GM19328 (cell line): ENCODE data around the gene HOXC11.

Source experiments
- ATAC-seq: cut with Tn5 transposase; IDR thresholded peaks from one replicate; pipeline ENCODE4 v1.9.1; 2021; ENCODE audit warnings: mild to moderate bottlenecking, moderate library complexity; ENCODE audit not compliant: unreplicated experiment

HOXC11 gene

DNA sequence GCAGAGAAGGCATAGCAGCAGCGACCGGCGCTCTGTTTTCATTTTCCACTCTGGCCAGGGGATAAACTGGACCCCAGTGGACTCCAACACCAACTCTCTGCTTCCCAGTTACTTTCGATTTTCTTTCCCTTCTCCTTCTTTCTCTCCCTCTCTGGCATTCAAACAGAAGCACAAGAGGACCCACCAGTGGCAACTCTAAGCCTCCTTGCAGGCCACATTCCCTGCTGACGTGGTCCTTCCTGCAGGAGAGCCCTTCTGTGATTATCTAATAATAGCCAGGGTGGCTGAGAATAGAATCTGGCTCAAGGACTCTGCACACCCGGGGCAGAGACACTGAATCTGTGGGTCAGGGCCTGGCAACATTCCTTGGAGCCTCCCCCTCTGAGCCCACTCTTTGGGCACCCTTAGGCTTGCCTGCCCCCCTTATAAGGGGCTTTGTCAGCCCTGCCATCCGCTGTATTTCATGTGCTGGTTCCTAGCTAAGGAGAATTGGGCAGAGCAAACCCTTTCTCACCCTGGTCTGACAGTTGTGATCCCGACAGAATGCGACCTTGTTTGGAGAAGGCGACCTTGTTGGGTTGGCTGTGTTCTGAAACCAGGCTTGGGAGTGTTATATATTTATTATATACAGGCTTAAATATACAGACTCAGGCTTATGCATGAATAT, 47.1 kb downstream of the HOXC11 start:
- no peak for ATAC-seq

DNA sequence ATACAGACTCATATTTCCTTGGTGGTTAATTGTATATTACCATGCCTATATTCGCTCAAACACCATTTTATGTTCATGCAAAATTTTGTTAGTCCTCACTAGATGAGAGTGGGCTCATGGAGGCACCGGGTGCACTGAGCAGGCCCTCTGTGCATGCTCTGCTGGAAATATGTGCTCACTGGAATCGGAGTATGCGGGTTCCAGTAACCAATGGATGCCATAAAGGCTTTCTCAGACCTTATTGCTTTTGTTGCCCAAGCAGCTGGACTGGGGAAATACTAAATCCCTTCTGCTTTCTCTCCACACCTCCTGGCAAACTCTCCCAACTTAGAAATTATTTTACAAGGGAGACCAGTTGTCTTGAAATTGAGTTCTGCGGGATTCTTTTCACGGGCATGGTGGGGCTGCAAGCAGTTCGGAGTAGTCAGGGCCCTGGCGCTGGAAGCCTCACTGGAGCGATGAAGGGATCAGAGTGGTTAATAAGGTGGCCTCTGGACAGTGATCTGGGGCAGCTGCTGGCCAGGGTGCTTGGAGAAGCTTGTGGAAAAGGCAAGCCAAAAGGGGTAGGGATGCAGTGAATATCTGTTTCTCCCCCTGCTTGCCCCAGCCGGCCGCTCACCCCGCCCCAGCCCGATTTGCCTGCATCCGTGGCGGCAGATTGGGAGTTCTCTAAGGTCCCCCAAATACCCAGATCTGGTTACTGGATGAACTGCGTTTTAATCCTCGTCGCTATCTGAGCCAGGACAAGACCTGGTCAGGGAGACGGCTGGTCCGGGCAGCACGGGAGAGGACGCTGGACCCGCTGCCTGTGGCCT, 47.9 kb downstream of the HOXC11 start:
- no peak for ATAC-seq

DNA sequence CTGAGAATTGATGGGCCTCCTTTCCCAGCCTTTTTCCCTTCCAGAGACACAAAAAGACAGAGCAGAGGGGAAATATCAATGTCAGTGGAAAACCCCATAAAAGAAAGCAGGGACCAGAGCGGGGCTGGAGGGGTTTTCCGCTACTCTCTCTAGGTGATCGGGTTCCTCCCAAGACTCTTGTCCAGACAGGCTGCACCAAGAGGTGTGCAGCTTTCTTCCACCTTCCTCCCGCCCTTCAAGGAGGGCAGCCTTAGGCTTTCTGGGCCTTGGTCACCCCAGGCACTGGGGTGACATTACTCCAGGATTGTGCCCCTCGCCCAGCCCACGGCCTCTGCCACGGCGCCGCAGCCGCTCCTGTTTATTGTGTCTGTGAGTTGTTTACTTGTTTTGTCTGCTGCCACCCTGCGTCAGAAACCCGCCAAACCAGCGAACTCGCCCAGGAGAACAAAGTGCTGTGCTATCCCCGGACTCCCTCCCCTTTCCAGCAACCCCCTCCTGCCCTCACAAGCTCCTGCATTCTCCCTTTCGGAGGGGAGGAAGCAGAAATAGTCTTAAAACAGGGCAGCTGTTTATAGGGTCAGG, 48.6 kb downstream of the HOXC11 start:
- ATAC-seq, result no peak

DNA sequence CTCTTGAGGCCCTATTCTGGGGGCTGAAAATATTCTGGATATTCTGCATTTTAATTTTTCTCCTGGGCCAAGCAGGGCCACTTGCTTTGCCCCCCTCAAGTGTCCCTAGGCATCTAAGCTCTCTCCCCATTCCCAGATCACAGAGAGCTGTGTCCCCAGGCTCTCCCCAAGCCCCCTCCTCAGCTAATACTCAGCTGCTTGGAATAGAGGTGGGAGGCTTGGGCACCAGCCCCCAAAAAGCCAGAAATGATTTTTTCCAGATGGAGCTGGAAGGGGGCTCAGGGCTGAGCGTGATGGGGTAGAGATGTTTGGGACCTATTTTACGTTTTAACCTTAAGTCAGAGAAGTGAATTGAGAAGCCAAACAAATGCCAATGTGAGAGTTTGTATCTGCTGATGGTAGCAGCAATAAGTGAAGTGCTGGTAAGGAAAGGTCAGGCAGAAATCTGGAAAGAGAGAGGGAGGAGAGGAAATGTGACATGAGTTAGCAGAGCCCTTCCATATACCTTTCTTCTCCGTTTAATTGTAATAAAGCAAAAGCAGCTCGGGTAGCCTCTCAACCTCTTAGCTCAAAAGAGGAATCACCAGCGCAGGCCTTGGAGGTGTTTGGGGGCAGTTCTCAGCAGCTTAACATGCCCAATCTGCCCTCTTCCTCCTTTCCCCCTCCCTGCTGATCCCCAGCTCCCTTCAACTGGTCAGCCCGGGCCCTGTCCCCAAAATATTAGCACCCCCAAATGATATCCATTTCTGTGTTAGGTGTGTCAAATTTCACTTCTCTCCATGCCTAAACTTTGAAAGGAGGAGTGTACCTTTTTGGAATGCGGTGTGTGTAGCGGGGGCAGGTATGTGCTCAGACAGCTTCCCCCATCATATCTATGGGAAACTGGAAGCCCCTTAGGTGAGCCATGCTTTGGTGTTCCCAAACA, 50.3 kb downstream of the HOXC11 start:
- no peak for ATAC-seq

DNA sequence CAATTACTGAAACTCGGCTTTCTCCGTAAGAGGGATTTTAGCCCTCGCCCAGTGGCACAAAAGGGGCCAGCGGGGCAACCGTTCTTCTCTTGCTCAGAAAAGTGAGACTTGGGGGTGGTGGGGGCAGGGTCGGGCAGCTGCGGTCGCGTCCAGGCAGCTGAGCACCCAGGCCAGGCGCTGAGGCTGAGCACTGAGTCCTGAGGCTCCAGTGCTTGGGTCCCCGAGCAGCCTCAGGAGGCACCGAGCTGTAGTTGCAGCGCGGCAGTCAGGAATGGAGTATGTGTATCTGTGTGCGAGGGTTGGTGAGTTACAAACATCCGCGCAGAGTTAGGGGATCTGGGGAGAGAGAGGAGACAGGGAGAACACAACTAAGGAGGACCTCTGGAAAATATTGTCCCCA, 51.2 kb downstream of the HOXC11 start:
- ATAC-seq, result no peak

DNA sequence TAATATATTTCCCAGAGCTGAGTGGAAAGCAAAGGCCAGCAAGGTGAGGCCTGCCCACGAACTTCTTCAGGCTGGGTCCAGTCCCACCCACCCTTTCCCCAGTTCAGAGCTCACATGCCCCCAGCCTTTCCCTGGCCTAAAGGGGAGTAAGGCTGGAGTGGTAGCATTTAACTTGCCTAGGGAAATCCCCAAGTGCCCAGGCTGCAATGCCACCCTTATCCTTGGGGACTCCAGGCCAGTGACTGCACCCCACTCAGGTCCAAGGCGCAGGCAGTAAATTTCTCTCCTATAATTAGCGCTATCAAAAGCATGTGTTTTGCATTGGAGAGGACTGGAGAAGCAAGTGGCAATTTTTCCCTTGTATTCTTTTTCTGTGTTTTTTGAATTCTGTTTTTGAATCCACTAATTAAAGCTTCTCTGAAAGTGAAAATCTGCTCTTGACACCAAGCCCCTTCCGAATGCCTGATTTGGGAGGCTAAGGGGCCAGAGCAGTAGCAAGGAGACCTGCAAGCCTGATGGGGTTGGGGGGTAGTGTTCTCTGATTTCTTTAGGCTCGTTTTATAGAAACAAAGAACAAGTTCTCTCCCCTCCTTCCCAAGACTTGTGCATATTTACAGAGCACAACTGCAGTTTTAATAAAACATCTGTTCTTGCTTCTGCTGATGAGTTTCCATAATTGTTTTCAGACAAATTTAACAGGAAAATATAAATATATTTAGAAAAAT, 51.8 kb downstream of the HOXC11 start:
- ATAC-seq, result no peak

DNA sequence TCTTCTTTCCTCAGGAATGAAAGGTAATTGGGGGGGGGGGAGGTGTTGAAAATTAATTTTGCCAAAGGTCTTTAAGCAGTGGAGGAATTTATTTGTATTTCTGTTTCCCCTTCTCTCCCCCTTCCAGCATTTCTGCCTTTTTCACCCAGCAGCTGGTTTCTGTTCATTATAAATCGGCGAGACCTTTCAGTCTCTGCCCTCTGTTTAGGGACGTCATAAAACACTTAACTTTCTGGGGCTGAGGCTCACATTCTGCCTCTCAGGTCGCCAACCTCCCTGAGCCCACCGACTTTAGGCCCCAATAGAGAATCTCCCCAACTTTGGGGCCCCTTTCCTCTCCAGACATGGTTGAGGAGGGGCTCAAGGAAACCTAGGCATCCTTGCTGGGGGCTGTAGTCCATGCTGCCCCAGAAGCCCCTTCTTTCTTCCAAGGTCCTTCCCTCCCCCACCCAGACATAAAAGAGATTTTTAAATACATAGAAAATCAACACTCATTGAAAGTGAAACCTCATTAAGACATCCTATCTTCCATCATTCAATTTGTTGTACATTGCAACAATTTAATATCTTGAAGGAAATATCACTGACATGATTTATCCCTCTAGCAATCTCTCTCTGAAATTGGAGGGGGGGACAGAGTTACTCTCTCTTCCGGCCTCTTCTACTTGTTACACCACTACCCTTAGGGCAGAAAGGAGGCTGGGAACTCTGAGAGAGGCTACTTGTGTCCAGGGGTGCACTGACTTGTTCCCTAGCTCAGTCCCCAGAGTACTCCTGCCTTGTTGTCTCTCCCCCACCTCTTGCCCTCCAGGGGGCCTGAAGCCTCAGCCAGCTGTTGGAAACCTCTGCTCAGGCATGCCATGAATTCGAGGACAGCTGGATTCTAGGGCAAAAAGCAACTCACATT, 52.8 kb downstream of the HOXC11 start:
- ATAC-seq, result no peak

DNA sequence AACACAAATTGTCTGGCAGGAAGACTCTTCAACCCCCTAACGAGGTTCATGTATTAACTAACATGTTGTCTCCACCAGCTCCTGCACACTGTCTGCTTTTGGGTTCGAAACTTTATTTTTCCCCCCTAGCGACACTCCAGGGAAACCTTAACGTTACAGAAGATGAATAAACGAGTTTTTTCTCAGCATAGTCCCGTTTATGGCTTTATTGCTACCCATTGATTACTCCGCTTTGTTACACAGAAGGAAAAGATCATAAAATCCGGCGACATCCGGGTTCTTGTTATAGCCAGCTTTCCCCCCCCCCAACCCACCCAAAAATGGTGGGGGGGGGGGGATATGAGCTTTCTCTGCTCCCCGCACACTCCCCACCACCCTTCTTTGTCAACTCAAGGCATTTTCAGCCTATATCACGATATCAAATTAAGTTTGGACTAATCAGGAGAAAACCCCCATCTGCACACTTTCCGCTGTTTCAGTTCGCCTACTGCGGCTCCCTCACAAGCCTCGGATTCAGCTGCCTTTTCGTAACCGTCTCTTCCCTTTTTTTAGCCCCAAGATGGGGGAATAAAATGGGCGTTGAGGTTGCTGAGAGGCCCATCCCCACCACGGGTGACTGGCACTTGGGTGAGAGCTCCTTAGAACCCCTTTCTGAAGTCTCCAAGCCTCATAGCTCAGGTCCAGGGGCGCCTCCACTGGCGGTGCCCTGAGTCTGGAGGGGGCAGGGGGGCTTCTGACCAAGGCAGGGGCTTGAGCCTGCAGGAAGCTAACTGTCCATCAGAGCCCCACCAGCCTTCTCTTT, 53.9 kb downstream of the HOXC11 start:
- no peak for ATAC-seq
